DLD1 (cell line): ENCODE data around the gene KIF16B.

ENCODE experiments used
- in situ Hi-C: cut with HindIII; loops from 2 replicates; pipeline ENCODE4 v1.10.0; 2017; ENCODE audit warnings: low sequenced_read_pairs

The KIF16B gene

DNA sequence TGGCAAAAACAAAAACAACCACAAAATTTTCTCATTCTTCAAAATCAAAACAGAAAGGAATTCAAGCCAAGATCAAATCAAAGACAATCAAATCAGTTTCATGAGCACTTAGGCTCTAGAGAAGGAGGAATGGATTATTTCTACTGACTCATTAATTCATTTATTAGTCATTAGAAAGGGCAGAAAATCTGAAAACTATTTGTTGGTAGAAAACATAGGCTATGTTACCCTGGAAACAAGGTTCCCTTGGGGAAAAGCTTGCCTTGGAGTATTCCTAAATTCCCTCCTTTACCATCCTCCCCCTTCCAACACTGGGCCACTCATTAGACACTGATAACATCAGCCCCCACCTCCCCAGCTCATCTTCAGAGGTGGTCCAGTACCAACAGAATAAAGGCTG lies 17.5 kb downstream of the KIF16B start:
- in situ Hi-C loops: no loop called here

DNA sequence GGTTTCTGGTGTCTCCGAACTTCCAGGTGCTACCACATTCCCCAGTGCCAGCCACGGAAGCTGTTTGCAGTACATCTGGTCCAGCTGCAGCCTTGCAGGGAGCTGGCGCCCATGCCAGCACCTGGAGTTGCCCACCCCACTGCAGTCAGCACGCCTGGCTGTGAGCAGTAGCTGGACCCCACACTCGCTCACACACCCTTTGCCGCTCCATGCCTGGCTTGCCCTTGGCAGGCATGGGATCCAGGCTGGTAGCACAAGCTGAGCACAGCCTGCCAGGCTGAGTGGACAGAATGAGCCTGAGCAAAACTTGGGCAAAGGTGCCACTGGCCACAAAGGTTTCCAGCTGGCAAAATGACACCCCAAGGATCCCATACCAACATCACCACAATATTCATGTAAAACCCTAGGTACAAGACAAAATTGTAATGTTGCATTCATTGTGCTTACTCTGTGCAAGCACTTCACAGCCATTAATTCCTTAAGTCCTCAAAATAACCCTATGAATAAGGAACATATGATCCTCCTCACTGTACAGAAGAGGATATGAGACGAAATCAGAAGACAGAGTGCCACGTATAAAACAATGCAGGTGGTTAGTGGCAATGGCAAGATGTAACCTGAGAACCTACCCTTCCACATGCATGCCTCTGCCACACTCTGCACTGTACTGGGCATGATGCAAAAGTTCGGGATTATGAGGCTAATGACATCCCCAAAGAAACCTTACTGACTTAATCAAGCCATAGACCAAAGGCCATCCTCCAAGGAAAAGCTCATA lies 18.3 kb downstream of the KIF16B start:
- in situ Hi-C loops: no loop called here

DNA sequence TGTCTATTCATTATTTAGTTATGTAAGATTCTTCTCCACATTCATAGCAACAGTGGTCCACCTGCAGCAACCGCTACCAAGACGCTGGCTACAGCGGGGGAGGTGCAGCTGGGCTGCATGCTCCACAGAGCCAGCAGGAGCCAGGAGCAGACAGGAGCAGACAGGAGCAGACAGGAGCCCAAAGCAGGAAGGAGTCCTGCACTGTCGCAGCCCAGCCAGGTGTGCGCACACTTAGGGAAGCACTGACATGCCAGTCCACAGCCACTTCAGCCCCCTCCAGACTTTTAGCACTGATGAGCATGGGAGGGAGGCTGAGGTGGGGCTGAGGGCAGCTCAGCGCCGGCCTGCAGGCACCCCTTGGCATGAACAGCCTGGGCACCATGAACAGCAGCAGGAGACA lies 19.6 kb downstream of the KIF16B start:
- in situ Hi-C loops: no loop called here

DNA sequence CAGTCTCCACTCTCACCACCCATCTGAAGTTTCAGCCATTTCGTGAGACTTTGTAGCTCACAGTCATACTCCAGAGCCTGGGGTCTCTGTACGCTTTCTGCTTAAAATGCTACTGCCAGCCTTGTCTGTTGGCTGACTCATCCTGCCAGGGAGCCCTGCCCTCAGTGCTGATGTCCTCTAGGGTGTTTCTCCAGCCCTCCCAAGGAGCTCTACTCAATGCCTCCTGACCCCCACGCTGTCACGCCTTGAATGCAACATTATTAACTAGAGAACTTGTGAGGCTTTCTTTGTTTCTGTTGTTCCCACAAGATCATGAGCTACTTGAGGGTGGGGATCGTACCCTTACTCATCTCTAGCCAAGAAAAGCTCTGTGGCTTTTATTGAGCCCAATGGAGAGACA lies 20.1 kb downstream of the KIF16B start:
- in situ Hi-C loops: no loop called here

DNA sequence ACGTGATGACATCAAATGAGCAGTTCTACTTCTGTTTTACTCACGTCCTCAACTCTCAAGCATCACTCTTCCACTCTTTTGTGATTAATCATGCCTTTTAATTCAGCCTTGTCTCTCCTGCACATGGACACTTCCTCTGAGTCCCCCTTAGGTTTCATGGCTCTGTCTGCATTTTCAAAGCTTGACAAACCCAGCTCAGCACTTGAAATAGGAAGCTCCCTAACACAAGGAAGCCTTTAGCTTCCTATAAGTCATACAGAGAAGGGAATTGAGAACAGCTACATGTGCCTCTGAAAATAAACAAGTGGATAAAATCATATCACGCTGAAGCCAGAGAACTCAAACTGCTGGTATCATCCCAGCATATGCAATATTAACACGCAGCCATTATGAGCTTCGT lies 21.2 kb downstream of the KIF16B start:
- in situ Hi-C loops: no loop called here

DNA sequence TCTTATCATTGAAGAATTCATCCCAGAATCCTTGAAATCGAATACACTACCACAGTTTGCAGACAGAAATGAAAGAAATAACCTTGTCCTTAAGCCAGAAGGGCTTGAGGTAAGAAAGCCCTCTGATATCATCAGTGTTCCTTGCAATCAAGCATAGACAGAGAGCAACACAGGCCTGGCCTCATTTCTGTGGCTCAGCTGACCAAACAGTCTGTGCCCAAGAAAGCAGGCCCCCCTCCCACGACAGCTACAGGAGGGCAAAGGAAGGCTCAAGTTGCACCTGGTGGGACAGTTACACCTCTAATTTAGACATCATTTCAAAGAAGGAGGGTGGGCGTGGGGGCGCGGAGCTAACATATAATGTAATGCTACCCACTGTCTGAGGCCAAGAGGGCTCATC lies 21.6 kb downstream of the KIF16B start:
- in situ Hi-C loops: no loop called here

DNA sequence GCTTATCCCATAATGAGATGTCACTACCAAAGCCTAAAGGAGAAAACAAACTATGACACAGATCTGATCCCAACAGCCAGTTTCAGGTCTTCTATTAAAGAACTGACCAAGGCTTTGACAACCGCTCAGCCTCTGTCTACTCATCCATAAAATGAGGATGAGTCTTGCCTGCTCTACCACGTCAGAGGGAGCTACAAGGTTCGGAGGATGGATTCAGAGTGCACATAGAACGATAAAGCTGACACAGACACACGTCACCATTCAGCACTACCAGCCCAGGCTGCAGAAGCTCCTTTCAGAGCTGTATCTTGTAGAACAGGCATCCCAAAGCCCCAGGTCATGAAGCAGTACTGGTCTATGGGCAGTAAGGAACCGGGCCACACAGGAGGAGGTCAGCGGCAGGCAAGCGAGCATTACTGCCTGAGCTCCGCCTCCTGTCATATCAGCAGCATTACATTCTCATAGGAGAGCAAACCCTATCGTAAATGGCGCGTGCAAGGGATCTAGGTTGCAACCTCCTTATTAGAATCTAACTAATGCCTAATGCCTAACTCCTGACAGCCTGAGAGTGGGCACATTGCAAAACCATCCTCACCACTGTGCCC lies 25.1 kb downstream of the KIF16B start:
- in situ Hi-C loops: no loop called here

DNA sequence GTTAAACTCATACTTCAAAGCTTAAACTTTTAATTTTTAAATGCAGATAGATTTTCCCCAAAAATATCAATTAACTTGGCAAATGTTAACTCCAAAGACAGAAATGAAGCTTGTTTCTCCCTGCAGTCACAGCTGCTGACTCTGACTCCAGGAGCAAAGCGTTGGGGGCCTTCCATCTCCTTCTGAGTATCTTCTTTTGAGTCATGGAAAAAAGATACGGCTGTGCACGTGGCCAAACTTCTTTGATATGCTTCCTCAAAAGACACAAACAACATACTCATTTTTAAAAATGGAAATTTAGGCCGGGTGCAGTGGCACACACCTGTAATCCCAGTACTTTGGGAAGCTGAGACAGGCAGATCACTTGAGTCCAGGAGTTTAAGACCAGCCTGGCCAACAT lies 28.3 kb downstream of the KIF16B start:
- in situ Hi-C loops: no loop called here

DNA sequence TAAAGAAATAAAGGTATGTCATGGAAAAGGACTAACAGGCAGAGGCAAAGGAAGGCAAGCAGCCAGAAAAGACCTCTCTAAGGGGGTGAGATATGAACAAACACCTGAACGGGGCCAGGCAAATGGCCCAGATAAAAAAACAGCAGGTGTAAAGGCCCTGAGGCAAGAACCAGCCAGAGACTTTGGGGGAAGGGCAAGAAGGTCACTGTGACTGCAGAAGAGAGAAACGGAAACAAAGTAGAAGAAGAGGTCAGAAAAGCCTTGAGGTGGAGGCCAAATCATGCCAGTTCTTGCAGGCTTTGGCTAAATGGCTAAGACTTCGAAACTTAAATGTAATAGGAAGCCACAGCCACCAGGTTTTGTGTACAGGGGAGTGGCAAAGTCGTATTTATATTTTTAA lies 30.8 kb downstream of the KIF16B start:
- in situ Hi-C loops: no loop called here

DNA sequence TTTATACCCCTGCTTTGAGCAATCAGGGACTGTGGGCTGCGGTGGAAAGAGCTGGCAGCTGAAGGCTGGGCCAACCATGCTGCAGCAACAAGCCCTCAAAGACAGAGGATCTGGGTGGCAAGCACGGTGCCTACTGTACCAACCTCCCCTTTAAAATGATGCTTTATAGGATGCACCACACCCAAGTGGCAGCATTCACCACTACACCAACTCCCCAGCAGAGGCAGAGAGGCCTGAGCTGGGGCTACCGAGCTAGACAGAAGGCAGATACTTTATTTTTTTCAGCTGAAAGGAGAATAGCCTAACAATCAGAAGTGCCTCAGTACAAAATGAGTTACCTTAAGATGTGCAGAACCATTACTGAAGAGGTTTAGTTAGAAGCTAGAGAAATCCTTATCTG lies 31.4 kb downstream of the KIF16B start:
- in situ Hi-C loops: no loop called here

DNA sequence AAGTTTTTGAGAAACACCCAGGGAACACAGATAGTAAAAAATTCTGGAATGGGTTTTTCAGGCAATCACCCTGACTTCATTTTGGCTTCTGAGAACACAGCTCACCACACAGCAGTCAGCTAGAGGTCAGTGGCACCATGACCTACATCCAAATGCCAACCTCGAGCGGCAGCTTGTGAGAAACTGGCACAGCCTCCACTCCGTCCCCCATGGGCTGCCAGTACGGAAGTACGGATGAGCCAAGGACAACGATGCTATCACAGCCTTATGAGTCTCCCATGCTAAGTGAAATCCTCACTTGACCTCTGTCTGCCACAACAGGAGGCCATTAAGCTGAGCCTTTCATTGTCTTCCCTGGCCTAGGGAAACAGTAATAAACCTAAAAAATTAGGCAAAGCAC lies 32.0 kb downstream of the KIF16B start:
- in situ Hi-C loops: no loop called here

DNA sequence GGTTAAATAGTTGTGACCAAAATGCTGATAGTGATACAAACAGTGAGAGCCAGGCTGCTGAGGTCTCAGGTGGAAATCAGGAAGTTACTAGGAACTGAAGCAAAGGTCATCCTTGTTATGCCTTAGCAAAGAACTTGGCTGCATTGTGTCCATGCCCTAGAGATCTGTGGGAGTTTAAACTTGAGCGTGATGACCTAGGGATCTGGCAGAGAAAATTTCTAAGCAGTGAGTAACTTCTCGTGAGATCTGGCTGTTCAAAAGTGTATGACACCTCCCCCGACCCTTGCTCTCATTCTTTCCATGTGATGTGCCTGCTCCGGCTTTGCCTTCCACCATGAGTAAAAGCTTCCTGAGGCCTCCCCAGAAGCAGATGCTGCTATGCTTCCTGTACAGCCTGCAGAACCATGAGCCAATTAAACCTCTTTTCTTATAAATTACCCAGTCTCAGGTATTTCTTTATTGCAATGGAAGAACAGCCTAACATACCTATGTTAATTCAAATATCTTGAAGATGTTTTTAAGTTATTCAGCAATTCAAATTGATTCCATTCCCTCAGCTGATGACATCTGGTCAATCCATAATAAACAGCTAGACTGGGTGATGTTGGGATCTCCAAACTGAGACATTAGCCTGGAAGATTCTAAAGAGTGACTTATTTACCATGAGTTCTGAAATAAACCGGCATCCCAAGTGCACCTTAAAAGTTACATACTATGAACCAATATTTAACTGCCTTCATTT lies 33.8 kb downstream of the KIF16B start:
- in situ Hi-C loops: no loop called here

DNA sequence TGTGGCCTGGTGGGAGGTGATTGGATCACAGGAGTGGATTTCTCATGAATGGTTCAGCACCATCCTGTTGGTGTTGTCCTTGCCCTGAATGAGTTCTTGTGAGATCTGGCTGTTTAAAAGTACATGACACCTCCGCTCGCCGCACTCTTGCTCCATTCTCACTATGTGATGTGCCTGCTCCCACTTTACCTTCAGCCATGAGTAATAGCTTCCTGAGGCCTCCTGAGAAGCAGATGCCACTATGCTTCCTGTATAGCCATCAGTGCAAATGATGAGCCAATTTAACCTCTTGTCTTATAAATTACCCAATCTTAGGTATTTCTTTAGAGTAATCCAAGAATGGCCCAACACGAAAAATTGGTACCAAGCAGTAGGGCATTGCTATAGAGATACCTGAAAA lies 34.5 kb downstream of the KIF16B start:
- in situ Hi-C loops: no loop called here

DNA sequence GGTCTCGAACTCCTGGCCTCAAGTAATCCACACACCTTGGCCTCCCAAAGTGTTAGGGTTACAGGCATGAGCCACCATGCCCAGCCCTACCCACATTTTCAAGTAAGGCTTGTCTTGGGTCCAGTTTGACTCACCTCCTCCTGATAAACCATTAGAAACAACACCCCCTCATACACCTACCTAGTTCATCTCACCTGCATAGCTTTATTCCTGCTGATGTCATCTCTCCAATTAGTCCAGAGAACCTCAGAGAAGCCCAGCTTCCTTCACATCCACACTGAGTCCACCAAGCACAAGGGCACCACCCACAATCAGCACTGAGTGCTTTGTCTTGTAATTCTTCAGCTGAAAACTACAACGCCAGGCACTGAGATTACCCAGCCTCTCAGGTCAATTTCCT lies 35.3 kb downstream of the KIF16B start:
- in situ Hi-C loops: no loop called here

DNA sequence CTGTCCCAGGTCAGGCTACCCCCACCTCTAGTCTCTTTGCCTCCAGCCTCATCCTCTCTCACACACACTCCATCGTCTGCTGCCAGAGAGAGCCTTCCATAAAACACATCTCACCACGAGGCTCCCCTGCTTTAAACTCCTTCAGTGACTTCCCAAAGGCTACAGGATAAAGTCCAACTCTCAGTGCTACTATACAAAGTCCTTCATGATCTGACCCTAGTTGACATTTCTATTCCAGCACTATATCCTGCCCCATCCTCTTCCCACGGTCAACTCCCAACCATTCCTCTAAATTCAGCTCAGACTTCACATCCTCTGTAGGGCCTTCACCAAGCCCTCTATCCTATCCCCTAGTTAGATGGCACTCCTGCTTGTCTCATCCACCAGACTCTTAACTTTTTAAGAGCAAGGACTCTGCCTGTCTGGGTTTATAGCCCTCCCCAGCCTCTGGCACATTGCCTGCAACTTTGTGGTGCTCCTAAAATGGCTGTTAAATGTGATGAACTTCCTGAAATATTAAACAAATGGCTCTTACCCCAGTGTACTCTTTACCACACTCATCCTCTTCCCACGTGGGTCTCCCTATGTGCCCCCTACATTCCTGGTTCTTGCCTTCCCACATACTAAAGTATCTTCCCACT lies 36.1 kb downstream of the KIF16B start:
- in situ Hi-C loops: no loop called here

DNA sequence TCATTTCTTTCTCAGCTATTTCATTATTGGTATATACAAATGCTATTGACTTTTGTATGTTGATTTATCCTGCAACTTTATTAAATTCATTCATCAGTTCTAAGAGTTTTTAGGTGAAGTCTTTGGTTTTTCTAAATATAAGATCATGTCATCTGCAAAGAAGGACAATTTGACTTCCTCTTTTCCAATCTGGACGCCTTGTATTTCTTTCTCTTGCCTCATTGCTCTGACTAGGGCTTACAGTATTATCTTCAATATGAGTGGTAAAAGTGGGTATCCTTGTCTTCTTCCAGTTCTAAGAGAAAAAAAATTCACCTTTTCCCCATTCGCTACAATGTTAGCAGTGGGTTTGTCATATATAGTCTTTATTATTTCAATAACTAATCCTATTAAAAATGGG lies 38.0 kb downstream of the KIF16B start:
- in situ Hi-C loops: no loop called here

DNA sequence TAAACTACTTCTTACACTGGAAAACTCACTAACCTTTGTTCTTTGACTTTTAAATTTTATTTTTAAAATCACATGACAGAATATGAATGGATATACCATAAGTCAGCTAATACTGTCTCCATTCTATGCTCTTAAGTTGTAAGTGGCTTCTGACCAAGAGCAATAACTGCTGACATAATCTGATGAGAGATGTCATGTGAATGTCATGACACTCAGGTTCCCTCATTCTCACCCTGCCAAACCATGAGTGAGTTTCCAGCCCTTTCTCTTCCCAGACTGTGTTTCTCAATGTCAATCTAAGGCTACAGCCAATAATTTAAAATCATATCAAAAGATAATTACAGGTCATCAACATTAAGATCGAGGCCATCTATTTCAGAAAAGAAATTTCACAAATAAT lies 39.7 kb downstream of the KIF16B start:
- in situ Hi-C loops: no loop called here

DNA sequence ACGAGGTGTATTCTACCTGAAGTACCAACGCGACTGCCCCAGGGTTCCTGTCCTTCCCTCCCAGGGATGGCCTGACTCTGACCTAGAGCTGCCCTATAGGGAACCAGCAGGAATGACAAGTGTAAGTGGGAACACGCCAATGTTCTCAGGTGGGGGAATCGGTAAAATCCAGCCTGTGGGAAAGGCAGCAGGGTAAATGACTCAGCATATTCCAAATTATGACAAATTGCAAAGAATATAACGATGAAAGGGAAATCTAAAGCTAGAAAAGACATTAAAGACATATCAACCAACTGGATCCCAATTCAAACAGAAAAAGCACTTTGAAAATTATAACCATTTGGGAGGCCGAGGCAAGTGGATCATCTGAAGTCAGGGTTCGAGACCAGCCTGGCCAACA lies 41.8 kb downstream of the KIF16B start:
- in situ Hi-C loops: no loop called here

DNA sequence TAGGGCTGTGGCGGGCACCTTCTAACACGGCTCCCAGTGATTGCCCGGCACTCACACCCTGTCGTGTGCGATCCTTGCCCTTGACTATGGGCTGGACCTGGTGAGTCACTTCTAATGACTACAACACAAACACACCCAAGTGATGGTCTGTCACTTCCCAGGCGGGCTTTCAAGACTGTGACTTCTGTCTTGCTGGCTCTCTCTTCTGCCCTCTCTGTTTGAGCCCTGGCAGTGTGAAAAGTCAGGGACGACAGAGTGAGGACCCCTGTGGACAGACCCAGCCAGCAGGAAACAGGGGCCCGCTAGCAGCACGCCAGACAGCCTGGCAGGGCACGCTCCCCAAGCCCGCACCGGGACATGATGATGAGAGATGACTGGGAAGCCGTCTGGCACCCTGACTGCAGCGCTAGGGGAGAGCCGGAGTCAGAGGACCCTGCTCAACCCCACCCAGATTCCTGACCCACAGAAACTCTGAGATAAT lies 43.0 kb downstream of the KIF16B start:
- in situ Hi-C loops: no loop called here

DNA sequence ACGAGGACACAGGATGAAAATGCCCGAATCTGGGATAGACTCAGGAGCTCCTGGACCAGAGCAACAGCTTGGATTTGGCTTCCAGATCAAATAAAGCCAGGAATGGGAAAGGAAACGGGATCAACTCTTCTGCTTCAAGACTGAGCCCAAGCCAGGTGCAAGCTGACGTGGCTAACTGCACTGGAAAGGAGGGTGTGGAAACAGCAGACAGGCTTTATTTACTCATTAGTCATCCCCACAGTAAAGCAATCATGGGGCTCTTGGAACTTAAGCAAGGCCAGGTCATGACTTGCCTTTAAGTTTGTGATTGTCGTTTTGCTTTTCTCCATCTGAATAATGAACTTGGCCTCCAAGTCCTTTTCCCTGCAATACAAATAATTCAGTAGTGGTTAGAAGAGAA lies 45.2 kb downstream of the KIF16B start:
- in situ Hi-C loops: no loop called here

DNA sequence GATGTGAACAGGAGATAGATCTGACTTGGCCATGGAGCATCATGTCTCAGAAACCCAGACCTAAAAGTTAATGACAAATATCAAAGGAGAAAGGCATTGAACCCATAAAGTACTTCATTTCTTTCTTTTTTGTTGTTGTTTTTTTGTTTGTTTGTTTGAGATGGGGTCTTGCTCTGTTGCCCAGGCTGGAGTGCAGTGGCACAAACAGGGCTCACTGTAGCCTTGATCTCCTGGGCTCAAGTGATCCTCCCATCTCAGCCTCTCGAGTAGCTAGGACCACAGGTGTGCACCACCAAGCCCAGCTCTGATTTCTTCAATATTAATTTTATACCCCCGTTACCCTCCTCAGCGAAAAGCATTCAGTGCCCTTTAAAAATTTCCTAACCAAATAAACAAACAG lies 45.8 kb downstream of the KIF16B start:
- in situ Hi-C loops: no loop called here
